Measurements from ENCODE around the gene C2CD4C.

DNA sequence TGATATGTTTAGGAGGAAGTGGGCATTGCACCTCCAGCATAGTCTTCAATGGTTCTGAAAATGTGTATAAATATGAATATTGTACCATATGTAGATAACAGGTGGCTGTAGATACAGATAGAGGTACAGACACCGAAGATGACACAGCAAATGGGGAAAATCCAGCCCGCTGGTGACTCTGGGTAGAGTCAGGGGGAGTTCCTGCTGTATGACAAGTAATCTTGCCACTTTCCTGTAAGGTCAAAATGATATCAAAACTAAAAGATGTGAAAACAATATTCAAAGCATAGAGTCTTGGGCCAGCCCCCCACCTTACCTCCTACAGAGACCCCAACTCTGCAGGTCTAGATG lies 17.8 kb downstream of the C2CD4C start:
- TF ChIP-seq POLR2AphosphoS5 (IDR thresholded peaks at IDR 0.05; ENCODE audit: low read depth, low read length) (no peak), TAF1 (IDR thresholded peaks at IDR 0.05; ENCODE audit: borderline replicate concordance, insufficient read depth, low read length) (no peak)
- TF ChIP-seq, protein P1, sequence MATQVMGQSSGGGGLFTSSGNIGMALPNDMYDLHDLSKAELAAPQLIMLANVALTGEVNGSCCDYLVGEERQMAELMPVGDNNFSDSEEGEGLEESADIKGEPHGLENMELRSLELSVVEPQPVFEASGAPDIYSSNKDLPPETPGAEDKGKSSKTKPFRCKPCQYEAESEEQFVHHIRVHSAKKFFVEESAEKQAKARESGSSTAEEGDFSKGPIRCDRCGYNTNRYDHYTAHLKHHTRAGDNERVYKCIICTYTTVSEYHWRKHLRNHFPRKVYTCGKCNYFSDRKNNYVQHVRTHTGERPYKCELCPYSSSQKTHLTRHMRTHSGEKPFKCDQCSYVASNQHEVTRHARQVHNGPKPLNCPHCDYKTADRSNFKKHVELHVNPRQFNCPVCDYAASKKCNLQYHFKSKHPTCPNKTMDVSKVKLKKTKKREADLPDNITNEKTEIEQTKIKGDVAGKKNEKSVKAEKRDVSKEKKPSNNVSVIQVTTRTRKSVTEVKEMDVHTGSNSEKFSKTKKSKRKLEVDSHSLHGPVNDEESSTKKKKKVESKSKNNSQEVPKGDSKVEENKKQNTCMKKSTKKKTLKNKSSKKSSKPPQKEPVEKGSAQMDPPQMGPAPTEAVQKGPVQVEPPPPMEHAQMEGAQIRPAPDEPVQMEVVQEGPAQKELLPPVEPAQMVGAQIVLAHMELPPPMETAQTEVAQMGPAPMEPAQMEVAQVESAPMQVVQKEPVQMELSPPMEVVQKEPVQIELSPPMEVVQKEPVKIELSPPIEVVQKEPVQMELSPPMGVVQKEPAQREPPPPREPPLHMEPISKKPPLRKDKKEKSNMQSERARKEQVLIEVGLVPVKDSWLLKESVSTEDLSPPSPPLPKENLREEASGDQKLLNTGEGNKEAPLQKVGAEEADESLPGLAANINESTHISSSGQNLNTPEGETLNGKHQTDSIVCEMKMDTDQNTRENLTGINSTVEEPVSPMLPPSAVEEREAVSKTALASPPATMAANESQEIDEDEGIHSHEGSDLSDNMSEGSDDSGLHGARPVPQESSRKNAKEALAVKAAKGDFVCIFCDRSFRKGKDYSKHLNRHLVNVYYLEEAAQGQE (IDR thresholded peaks at IDR 0.05; ENCODE audit: insufficient read depth in 1 of 2, low read depth in 2 of 2, low read length in 2 of 2), result no peak
